Subcutaneous adipose tissue (tissue), 4 donors: ENCODE measurements around the gene TRMU. TPM values are rescaled to one million over a fixed set of nuclear protein-coding genes. Genes with fewer than 3 reads are reported as not detected.

ENCODE experiments used
- CTCF ChIP-seq: fragments of 450-650 bp; IDR thresholded peaks from one replicate; pipeline ENCODE4 v1.5.1; 2016; ENCODE audit warnings: low read depth, mild to moderate bottlenecking, control low read depth, antibody characterized with exemption, moderate library complexity
- total RNA-seq, 4 donors: library from RNA; depleted of rRNA; stranded (reverse); fragments of >200 nt; gene quantifications; one replicate each; pipeline ENCODE4 v1.1.0, GENCODE V29; 2016

TRMU gene
- total RNA-seq, 4 donors from 2014 or later = 28.7 to 49.0 (median 31.3) TPM

DNA sequence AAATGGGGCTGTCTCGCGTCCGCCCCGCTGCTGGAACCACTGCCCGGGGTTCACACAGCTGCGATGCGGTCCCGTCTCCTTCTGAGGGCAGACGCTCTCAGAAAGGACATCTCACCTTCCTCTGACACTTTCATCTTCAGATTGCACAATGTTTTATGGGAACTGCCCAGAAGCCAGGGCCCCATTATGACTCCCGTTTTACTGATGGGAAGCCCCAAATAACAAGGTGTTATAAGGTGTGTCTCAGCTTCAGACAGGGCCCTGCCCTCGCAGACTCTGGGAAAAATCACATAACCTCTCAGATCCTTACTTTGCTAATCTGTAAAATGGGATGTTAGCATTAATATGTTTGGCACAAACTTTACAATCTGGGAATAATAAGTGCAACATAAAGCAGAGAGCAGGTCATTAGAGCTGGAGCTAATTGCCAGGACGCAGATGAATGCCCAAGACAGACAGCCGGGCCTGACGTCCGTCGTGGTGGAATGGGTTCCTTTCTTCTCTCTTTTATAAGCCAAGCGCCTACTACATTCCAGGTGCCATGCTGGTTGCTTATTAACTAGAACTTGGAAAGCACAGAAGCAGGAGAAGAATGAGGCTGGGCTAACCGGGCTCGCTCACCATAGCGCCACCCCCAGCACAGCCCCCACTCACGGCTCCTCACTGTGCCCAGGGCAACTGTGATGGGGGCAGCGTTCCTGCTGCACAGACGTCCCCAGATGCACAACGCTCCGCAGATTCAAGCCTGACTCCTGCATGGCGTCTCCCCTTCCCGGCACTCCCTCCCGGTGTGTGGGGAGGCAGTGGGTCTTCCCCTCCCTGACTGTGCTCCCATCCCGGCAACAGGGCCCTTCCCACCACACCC is 43.8 kb downstream of the TRMU start:
- no peak for TF ChIP-seq CTCF

DNA sequence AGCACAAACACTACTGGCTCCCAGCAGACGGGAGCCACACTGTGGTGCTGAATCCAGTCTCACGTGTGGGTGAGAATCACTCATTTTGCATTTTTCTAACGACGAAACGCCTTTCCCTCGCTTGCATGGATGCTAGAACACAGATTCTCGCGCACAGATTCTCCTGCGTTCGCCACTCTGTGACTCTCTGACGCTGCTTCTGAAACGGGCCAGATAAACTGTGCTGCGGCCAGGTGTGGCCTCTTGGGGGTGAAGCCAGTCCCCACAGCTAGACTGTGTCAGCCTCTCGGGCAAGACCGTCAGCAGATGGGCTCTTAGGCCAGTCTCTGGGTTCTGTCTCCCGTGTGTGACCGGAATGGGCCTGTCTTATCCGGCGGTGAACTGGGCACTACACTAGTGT is 44.6 kb downstream of the TRMU start:
- no peak for TF ChIP-seq CTCF

DNA sequence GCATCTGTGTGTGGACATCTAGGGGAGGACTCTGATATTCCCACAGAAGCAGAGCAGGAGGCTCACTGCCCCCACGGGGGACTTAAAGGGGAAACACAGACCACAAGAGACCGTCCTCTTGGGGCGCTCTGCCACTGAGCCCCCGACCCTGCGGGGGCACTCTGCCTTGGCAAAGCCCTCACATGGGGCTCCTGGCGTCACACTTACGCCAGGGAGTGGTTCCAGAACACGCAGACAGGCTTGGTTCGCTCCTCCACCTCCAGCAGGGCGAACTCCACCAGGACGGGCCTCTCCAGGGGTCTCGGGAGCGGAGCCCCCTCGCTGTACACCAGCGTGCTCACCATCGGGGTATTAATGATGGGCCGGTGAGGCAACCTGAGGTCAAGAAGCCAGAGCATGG is 45.1 kb downstream of the TRMU start:
- TF ChIP-seq CTCF = no peak

DNA sequence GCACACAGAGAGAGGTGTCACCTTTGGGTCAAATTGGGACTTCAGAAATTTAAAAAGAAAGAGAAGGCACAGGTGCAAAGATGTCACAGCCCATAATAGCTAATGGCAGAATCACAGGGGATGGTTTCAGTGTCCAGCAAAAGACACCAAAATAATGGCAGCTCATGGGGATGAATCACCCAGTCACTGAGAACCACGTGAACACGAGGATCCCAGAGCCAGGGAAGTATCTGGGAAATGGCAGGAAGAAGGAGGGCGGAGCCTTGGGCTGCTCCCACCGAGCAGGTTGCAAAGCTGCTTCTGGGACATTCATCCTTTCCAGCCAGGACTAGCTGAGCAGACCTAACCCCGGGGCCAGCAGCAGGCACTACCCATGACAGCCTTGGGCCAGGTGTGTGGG is 45.6 kb downstream of the TRMU start:
- TF ChIP-seq CTCF = no peak

- TF ChIP-seq CTCF = no peak
These were observed 46.2 kb downstream of the TRMU start for GRCh38 chr22:46381731-46382130.

- TF ChIP-seq CTCF = no peak
These were observed 47.0 kb downstream of the TRMU start for GRCh38 chr22:46382524-46382923.

DNA sequence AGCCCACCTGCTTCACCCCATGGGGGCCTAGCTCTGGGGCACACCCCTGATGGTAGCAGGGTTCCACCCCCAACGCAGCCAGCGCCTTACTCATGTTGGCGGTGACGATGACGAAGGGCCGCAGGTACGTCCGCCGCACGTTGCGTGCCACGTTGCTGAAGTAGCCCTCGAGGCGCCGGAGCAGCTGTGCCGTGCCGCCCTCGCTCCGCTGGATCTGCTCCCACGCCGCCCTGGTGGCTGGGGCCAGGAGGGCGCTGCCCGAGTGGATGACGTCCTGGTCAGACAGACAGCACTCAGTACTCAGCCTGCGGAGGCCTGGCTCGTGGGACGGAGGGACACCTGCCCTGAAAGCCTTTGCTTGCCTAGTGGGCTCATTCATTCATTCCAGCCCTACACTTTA is 50.8 kb downstream of the TRMU start:
- TF ChIP-seq CTCF = no peak
